Activated CD4-positive, alpha-beta T cell treated with anti-CD3 and anti-CD28 coated beads, Interleukin-2, amount 50 U/mL, for 16 hours (primary cell): ENCODE data around the gene MARVELD1.
A peak's percentile ranks its signal among the peaks of the same experiment; 100 is the strongest.

Experiments used
- DNase-seq: peaks from one replicate; pipeline ENCODE4 v3.0.0-alpha.2; 2020

Gene MARVELD1

DNA sequence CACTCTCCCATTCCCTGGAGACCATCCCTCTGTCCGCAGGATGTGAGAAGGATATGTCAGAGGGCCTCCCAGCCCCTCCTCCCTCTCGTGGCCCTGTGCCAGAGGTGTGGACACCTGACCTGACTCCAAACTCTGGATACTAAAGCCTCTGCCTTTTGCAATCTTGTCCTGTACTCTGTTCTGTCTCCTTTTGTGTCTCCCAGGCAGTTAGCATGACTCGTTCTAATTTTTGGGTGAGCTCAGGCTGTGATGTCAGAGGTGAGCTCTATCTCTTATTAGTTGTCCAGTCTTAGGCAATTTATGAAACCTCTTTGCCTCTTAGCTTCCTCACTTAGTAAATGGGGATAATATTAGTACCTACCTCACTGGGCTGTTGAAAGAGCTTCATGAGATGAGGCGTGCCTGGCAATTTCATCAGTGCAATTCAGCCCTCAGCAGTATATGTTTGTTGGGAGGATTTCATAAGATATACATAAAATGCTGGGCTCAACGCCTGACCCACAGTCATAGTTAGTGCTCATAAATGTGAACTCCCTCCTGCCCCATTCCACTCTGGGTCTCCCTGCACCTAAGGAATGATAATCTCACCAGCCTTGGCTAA lies 10.9 kb downstream of the MARVELD1 start:
- no peak for DNase-seq

DNA sequence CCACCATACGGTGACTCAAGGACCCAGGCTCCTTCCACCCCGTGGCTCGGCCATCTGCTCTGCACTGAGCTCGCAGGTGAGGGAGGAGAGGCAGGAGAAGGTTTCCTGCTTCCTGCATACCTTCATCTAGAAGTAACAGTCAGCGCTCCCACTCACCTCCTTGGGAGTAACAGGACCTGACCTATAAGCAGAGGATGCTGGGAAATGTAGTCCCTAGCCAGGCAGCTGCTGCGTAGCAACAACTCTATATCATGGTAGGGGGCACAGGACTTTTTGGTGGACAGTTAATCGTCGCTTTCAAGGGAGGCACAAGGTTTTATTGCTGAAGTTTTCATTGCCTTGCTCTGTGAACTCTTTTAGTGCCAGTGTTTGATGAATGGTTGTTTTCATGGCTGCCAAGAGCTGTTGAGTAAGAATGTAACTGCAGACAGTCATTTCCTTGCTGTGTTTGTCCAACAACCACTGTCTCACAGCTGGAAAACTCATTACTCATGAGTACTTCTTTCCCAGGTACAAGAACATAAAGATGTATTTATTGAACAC lies 13.2 kb downstream of the MARVELD1 start:
- peak; percentile 60 for DNase-seq

DNA sequence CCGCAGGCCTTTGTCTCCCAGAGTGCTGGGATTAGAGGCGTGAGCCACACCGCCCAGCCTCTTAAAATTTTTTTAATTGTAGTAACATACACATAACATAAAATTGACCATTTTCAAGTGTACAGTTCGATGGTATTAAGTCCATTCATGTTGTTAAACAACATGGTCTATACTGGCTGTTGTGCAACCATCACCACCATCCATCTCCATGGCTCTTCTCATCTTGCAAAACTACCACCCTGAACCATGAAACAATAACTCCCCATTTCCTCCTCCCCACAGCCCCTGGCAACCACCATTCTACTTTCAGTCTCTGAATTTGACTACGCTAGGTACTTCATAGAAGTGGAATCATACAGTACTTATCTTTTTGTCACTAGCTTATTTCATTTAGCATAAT lies 15.5 kb downstream of the MARVELD1 start:
- no peak for DNase-seq

DNA sequence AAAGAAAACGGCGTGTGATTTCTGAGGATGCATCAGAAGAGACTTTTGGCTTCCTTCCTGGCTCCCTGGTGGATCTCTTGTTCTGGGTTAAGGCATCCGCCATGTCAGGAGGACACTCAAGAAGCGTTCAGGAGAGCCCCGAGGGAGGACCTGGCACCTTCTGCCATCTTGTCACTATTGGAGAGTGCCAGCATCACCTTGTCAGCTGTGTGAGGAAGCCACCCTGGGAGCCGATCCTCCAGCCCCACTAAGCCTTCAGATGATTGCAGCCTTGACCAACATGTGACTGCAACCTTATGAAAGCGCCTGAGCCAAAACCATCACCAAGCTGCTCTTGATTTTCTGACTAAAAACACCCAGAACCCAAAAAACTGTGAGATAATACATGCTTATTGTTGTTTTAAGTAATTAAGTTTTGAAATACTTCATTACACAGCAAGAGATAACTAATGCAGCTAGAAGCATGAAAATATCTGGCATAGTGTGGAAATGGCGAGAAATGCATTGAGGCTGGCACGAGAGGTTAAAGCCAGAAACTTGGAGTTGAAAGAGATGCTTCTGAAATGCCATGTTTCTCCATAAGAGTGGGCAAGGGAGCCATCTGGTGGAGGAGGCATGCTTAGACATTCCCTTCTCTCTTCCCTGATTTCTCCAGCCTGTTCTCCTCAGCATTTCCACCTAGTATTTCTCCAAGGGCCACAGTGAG lies 18.0 kb downstream of the MARVELD1 start:
- DNase-seq, result peak; percentile 53

DNA sequence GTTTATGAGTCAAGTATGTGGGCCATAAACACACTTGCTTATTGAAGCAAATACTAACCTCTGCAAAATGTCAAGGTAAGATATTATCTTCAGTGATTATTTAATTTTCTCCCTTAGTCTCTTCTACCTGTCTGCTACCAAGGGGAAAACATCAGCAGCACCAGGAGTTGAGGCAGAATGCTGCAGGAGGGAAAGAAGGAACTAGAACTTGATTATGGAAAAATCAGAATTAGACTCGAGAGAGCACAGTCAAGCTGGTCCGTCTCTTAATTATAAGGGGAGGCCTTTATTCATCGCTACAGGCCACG lies 18.5 kb downstream of the MARVELD1 start:
- no peak for DNase-seq

DNA sequence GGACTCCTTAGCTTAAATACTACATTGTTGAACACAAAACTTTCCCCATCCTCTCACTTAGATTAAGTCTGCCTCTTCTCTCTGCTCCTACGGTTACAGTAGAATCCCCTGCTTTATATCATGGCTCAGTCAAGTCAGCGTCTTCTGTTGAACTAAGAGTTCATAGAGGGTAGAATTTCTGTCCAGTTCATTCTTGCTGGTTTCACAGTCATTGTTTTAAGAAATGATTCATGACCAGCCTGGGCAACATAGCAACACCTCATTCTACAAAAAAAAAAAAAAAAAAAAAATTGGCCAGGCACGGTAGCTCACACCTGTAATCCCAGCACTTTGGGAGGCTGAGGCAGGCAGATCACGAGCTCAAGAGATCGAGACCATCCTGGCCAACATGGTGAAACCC lies 19.7 kb downstream of the MARVELD1 start:
- no peak for DNase-seq

DNA sequence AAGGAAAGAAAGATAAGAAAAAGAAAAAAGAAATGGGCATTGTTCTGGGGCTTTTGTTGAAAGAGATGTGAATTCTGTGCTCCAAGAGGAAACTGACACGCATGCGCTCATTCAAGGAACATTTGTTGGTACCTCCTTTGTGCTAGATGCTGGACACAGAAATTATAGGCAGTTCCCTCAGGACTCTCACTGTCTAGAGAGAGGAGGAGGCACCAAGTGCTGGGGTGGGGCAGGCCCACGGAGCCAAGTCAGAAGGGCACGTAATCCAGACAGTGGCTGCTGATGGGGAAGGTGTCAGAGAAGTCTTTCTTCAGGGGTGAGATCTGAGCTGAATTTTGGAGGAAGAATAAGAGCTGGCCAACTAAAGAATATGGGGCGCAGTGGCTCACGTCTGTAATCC lies 20.5 kb downstream of the MARVELD1 start:
- DNase-seq, result no peak

DNA sequence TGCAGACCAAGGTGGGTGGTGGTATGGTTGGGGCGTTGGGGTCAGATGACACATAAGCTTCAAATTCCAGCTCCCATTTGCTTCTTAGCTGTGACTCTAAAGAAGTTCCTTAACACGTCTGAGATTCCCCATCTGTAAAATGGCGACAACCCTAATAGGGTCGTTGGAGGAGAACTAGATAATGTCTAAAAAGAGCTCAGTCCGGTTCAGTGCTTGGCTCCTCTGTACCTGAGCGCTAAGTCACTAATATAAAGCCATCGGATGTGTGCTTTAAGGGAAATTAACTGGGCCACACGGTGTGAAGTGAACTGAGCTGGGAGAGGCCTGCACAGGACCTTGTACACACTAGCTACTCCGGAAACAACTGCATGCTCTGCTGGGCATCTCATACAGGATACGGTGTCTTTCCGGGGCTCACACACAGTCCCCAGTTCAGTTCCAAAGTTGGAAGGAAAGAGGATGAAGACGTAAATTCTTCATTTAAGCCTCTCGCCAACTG lies 22.9 kb downstream of the MARVELD1 start:
- no peak for DNase-seq

DNA sequence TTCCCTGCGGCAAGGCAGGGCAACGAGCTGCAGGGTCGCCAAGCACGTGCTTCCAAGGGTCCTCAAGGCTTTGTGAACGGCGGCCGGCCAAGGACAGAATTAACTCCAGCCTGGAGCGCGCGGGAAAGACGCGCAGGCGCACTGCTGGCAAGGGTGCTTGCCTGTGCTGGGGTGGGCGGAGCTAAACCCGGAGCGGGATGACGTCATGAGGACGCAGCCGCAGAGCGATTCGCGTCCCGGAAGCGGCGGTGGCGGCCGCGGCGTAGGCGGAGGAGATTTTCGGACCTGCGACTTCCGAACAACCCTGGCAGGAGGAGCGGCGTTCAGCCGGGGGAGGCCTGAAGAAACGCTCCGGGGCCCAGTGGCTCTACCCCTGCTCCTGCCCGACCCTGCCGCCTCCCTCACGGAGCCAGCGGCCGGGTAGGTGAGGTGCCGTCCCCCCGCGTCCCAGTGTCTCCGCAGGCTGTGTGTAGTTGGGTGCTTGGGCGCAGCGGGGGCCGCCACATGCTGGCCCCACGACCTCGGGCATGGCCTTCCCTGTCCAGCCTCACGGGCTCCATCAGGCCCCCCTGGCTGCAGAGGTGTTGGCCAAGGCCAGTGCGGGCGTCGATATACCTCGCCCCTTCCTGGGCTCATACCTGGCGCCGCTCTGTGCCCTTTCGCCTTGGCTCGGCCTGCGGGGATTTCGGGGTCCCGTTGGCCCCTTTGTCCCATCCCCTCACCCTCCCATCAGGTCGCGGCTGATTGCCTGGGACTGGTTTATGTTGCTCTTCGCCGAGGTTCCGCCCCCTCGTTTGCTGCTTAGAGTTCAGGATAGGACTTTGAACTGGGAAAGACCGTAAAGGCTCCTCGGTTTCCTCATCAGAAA lies 23.6 kb downstream of the MARVELD1 start, which contains the start of gene ZFYVE27:
TSS of gene ZFYVE27 (plus strand) at position 227 of the 868 bp plus-strand sequence. CDS start 1,350 bp downstream, outside the sequence.
- peak; percentile 98 for DNase-seq

DNA sequence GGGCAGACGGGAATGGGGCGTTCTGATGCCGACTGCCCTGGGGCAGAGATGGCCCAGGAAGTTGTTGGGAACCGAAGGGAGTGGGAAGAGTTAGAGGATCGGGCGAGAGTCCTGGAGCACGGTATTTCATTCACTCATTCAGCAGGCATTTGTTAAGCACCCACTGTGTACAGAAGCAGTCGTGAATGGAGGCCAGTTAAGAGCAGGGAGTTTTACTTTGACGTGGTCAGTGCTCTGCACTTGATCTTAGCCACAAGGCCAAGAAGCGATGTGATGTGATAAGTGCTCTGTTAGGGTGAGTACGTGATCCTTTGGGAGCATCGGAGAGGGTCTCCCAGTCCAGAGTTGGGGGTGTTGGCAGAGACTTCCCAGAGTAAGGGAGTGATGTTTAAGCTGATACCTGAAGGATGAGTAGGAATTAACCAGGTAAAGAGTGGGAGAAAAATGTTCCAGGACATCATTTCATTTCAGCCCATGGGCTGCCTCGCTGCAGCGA lies 24.3 kb downstream of the MARVELD1 start:
- peak; percentile 24 for DNase-seq

DNA sequence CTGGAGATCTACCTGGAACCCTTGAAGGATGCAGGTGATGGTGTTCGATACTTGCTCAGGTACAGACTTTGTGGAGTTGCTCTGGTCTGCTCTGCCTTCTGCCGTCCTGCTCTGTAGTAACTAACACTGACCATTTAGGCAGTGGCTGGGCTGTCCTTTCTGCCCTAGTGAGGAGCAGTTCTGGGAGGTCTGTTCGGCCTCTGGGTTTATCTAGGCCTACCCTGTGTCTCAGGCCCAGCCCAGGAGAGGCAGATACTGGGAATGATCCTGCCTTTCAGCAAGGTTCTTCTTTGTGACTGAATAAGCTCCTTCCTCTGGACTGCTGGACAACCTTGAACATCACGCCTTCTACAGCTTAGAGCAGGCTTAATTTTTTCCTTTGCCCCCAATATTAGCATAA lies 25.1 kb downstream of the MARVELD1 start:
- DNase-seq, result no peak

DNA sequence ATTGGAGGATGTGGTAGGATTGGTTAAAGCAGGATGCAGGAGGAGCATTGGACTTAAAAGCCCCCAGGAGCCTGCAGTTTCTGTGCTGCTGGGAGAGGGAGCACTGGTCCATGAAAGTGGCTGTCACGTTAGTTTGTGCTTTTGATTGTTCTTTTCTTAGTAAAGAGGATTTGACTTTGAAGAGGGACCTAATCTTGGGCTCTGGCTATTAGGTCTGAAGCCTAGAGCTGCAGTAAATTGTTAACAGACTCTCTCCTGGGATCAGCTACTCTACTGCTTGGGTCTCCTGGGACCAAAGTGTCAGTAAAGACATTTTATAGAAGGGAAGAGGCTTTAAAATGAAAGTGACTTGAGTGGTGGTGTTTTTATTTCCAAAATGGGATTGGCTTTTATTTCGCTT lies 27.1 kb downstream of the MARVELD1 start:
- no peak for DNase-seq

DNA sequence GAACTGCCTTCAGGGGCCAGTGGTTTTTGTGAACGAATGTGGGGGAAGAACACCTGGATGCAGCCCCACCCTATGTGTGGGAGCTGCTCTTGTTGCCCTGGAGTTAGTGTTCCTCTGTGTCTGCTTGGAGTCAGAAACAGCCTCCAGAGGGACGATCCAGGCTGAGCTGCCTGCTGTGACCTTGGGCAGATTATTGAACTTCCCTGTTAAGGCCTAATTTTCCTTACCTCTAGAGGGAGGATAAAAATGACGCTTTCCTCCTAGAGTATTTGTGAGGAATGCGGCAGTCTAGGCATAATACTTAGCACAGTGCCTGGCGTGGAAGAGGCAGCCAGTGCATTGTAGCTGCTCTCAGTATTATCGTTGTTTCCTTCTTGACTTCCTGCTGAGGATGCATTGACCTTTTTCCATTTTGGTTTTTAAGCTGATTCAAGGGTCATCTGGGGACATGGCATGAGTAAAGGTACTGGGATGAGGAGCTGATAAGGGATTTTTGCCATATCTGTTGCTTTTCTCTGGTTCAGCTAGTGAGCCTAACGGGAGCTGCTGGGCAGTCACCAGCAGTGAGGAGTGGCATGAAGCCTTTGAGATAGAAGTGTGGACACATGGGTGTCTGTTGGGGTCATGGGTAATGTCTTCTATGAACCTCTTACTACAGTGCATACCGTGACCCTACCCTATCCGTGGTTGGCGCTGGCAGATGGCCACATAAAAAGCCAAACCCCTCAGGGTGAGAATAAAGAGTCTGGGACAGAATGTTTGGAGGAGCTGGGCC lies 29.8 kb downstream of the MARVELD1 start:
- no peak for DNase-seq

DNA sequence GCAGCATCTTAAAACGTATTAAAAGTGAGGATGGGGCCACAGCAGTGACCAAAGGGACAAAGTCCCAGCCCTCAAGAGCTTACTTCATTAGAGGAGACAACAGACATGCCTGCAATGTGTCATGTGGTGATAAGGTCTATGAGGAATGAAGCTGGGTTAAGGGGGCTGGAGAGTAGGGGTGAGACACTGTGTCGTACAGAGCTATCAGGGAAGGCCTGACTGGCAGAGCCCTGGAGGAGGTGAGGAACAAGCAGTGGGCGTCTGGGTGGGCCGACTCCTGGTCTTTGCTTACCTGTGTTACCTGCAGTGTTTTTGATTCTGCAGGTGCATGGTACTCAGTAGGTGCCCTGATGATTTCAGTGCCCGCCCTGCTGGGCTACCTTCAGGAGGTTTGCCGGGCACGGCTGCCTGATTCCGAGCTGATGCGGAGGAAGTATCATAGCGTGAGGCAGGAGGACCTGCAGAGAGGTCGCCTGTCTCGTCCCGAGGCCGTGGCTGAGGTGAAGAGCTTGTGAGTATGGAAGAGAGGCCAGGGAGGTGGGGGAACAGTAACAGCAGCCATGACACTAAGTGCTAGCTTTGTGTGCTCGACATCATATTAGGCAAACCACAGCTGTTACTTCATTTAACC lies 31.0 kb downstream of the MARVELD1 start:
- DNase-seq, result no peak

DNA sequence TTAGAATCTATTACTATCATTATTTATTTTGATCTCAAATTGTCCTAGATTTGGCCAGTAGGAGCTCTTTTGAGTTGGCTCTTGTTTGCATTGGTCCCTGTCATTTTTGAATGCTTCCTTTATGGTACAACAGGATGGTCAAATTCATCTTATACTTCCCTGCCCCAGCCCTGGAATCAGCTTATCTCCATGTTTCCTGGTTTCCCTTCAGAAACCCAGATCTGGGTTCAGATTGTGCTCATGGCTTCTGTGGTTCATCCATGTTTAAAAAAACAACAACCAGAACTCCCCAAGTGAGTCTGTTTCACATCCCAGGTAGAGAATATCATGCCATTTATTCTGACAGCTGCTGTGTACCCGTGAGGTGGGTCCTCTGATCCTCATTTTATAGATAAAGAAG lies 34.0 kb downstream of the MARVELD1 start:
- no peak for DNase-seq

DNA sequence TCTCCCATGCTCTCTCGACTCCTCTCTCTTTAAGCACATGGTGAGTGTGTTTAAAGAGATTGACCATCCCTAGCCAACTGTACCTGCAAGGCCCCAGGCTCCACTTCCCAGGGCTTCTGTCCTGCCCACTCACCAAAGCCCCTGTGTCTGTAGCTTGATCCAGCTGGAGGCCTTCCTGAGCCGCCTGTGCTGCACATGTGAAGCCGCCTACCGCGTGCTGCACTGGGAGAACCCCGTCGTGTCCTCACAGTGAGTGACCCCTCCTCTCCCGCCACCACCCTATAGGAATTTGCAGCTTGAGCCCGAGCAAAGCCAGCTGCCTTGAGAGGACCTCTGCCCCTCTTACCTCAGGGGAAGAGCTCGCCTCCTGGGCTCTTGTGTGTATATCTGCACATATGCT lies 34.6 kb downstream of the MARVELD1 start:
- DNase-seq, result no peak

DNA sequence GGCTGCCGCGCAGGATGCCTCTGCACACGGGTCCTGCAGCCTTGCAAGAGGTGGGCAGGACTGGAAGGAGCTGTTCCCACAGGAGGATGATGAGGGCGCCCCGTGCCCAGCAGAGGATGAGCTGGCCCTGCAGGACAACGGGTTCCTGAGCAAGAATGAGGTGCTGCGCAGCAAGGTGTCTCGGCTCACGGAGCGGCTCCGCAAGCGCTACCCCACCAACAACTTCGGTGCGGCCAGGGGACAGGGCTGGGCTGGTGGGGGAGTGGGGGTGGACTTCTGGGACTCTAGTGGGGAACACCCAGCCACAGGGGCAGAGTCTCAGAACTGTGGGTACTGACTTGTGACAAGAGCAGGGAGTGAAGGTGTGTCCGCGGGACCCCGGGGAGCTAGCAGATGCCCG lies 39.4 kb downstream of the MARVELD1 start:
- DNase-seq, result no peak

DNA sequence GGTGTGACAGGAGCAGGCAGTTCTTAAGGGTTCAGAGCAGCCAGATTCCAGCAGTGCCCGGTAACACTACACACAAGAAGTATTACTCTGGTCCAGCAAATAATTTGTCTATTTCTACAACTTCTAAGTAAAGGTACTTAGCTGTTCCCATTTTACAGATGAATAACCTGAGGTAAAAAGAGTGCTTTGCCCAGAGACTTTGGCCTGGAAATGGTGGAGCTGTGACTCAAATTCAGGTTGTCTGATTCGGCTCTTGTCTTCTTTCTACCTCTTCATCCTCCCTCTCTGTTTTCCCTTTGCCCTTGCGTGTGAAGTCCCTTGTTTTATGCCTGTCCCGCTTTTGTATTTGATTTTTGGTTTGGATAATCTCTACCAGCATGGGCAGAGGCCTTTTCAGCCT lies 41.2 kb downstream of the MARVELD1 start:
- DNase-seq, result no peak

DNA sequence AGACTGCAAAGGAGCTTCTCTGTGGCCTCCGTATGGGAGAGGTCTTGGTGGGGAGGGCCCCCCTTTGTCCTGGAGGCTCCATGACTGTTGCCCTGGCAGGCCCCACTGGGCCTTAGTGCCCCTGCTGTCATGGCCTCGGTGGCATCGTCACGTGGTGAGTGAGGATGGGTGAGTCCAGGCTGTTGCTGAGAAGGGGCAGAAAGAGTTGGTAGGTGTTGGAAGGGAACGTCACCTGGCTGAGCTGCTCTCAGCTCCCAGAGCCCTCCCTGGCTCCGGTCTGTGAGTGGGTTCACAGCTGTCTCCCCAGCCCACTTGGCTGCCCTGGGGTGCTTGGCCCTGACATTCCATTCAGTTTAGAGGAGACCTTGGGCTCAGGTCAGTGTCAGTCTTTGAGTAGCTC lies 42.2 kb downstream of the MARVELD1 start:
- DNase-seq, result no peak

DNA sequence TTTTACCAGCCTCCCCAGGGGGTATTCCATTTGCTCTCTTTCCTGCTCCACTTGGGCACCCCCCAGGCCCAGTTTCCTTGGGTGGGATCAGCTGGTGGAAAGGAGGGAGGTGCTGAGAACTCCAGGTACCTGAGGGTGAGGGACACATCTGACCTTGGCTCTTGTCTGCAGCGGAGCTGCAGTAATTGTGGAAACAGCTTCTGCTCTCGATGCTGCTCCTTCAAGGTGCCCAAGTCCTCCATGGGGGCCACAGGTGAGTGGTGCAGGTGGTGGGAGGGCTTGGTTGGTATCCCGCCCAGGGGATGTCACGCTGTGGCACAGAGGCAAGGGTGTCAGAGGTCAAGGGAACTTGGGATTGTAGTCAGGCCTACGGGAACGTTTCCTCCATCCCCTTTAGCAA lies 43.9 kb downstream of the MARVELD1 start:
- DNase-seq, result no peak

DNA sequence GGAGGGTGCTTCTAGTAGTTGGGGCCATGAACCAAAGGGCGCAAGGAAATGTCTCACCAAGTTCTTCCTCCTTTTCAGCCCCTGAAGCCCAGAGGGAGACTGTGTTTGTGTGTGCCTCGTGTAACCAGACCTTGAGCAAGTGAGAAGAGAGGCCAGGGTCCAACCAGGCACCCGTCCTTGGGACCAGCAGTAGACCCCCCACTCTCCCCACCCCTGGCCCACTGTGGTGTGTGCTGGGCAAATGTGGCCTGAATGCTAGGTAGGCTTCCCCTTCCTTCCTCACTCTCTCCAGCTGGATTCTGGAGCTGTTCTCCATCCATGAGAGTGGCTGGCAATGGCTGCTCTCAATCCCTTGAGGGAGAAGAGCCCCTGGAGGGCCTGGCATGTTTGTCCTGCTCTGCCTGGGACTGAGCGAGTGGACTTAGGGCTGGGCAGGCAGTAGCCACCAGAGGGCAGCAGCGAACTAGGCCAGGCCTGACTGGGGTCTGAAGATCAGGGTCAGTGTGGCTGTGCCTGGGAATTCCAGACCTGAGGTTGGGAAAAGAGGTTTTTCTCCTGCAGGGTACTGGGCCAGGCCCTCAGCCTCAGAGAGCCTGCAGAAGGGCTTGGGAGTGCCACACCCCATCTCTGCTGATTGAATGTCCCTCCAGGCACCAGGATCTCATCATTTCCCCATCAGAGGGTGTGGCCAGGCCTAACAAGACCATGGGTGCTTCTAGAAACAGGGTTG lies 45.8 kb downstream of the MARVELD1 start:
- DNase-seq, result peak; percentile 48
